Esophagus (tissue), 2 donors: ENCODE measurements around the gene OR51B4. TPM values are rescaled to one million over a fixed set of nuclear protein-coding genes. Genes with fewer than 3 reads are reported as not detected.

ENCODE experiments used
- H3K27ac ChIP-seq, 2 donors: one replicate each; pipeline ENCODE4 v1.5.1; 2013; ENCODE audit warnings: low read depth in 2 of 2, mild to moderate bottlenecking in 2 of 2, inconsistent platforms in 1 of 2, low read length in 1 of 2, moderate library complexity in 1 of 2
- H3K27me3 ChIP-seq, 2 donors: one replicate each; pipeline ENCODE4 v1.6.1; 2013; ENCODE audit warnings: low read length in 2 of 2, control low read depth in 1 of 2, mild to moderate bottlenecking in 1 of 2; ENCODE audit not compliant: insufficient read depth in 2 of 2, control insufficient read depth in 1 of 2
- H3K36me3 ChIP-seq, 2 donors: one replicate each; pipeline ENCODE4 v1.6.1; 2013; ENCODE audit warnings: low read length in 1 of 2; ENCODE audit not compliant: control insufficient read depth in 2 of 2, insufficient read depth in 2 of 2
- H3K4me1 ChIP-seq, 2 donors: one replicate each; pipeline ENCODE4 v1.6.1; 2013; ENCODE audit warnings: low read length in 1 of 2; ENCODE audit not compliant: control insufficient read depth in 2 of 2, insufficient read depth in 2 of 2
- H3K4me3 ChIP-seq, 2 donors: one replicate each; pipeline ENCODE4 v1.5.1; 2013; ENCODE audit warnings: low read length in 2 of 2, mild to moderate bottlenecking in 2 of 2, low read depth in 1 of 2, moderate library complexity in 1 of 2
- H3K9me3 ChIP-seq, 2 donors: one replicate each; pipeline ENCODE4 v1.6.1; 2013; ENCODE audit warnings: mild to moderate bottlenecking in 2 of 2, low read depth in 1 of 2, low read length in 1 of 2, moderate library complexity in 1 of 2; ENCODE audit not compliant: control insufficient read depth in 2 of 2, insufficient read depth in 1 of 2
- WGBS, 2 donors: extraction: QIAGEN DNeasy Blood & Tissue Kit; methylation state at CpG; one replicate each; pipeline ENCODE4 v1.1.7; 2013; 5-methylcytosine and 5-hydroxymethylcytosine counted together
- polyA plus RNA-seq, 2 donors: library from polyadenylated mRNA; stranded (reverse); fragments of 200-250 nt; gene quantifications; one replicate each; pipeline ENCODE4 v1.2.3, GENCODE V29; 2013
- donor health status: healthy with polysubstance abuse.
- donor health status: Bipolar disorder and iron deficiency.

Gene OR51B4
- polyA plus RNA-seq, 2 donors: not detected

- Histone ChIP-seq H3K27me3 (no peaks in the 10 kb centered on the region), H3K36me3 (no peaks in the 10 kb centered on the region), H3K9me3 (peaks cover 0 to 2% of the 10 kb centered on the region in 2 donors), H3K4me3 (no peak overlapping the region), H3K4me1 (no peaks in the 10 kb centered on the region), H3K27ac (no peak overlapping the region)
- WGBS, 2 donors: 61 to 75% methylated on average over 3 of the region's 3 CpGs
These were observed 14.8 kb downstream of the OR51B4 start for GRCh38 chr11:5286901-5287300.

GRCh38 chr11:5286351-5286750 lies 15.4 kb downstream of the OR51B4 start:
- no peaks in the 10 kb centered on the region for H3K27me3 ChIP-seq

GRCh38 chr11:5285703-5286340 lies 15.9 kb downstream of the OR51B4 start:
- peaks cover 0 to 2% of the 10 kb centered on the region in 2 donors for H3K9me3 ChIP-seq
- no peaks in the 10 kb centered on the region for H3K4me1 ChIP-seq
- WGBS, 2 donors: 62 to 68% methylated on average over 4 of the region's 4 CpGs
- H3K4me3 ChIP-seq: no peak overlapping the region
- no peaks in the 10 kb centered on the region for H3K36me3 ChIP-seq
- H3K27ac ChIP-seq: no peak overlapping the region
- no peaks in the 10 kb centered on the region for H3K27me3 ChIP-seq

More at GRCh38 chr11:5286351-5286750, 15.4 kb downstream of the OR51B4 start:
- Histone ChIP-seq H3K9me3 (peaks cover 0 to 2% of the 10 kb centered on the region in 2 donors), H3K27ac (no peak overlapping the region), H3K4me1 (no peaks in the 10 kb centered on the region), H3K4me3 (no peak overlapping the region), H3K36me3 (no peaks in the 10 kb centered on the region)
- 15 to 22% methylated on average over 1 of the region's 1 CpG for WGBS, 2 donors

- Histone ChIP-seq H3K9me3 (peaks cover 0 to 2% of the 10 kb centered on the region in 2 donors), H3K4me3 (no peak overlapping the region), H3K36me3 (no peaks in the 10 kb centered on the region), H3K4me1 (peaks cover 0 to 3% of the 10 kb centered on the region in 2 donors), H3K27me3 (no peaks in the 10 kb centered on the region), H3K27ac (no peak overlapping the region)
- WGBS, 2 donors: 92 to 95% methylated on average over 2 of the region's 2 CpGs
These were observed 17.1 kb downstream of the OR51B4 start for GRCh38 chr11:5284637-5285036.

GRCh38 chr11:5283882-5284281 lies 17.9 kb downstream of the OR51B4 start:
- Histone ChIP-seq H3K9me3 (peaks cover 0 to 2% of the 10 kb centered on the region in 2 donors), H3K4me1 (peaks cover 0 to 3% of the 10 kb centered on the region in 2 donors), H3K4me3 (no peak overlapping the region), H3K27ac (no peak overlapping the region), H3K36me3 (no peaks in the 10 kb centered on the region), H3K27me3 (no peaks in the 10 kb centered on the region)
- WGBS, 2 donors: 59 to 65% methylated on average over 1 of the region's 1 CpG

- no peak overlapping the region for H3K4me3 ChIP-seq
- peaks cover 0 to 3% of the 10 kb centered on the region in 2 donors for H3K4me1 ChIP-seq
- WGBS, 2 donors: 67 to 71% methylated on average over 3 of the region's 3 CpGs
- H3K36me3 ChIP-seq: no peaks in the 10 kb centered on the region
- H3K27ac ChIP-seq: no peak overlapping the region
- peaks cover 0 to 2% of the 10 kb centered on the region in 2 donors for H3K9me3 ChIP-seq
- H3K27me3 ChIP-seq: no peaks in the 10 kb centered on the region
These were observed 18.7 kb downstream of the OR51B4 start for GRCh38 chr11:5283086-5283485.

- H3K27me3 ChIP-seq: no peaks in the 10 kb centered on the region
- no peak overlapping the region for H3K27ac ChIP-seq
- H3K9me3 ChIP-seq: peaks cover 0 to 2% of the 10 kb centered on the region in 2 donors
- no peaks in the 10 kb centered on the region for H3K36me3 ChIP-seq
- H3K4me1 ChIP-seq: peaks cover 0 to 3% of the 10 kb centered on the region in 2 donors
- H3K4me3 ChIP-seq: no peak overlapping the region
- 66 to 83% methylated on average over 2 of the region's 2 CpGs for WGBS, 2 donors
These were observed 19.1 kb downstream of the OR51B4 start for GRCh38 chr11:5282628-5283027.

- Histone ChIP-seq H3K27ac (no peak overlapping the region), H3K4me3 (no peak overlapping the region), H3K27me3 (no peaks in the 10 kb centered on the region), H3K4me1 (peaks cover 0 to 3% of the 10 kb centered on the region in 2 donors), H3K9me3 (peaks cover 0 to 2% of the 10 kb centered on the region in 2 donors), H3K36me3 (no peaks in the 10 kb centered on the region)
These were observed 20.1 kb downstream of the OR51B4 start for GRCh38 chr11:5281596-5281995.

- H3K27me3 ChIP-seq: no peaks in the 10 kb centered on the region
- H3K4me3 ChIP-seq: no peak overlapping the region
- 37 to 39% methylated on average over 3 of the region's 3 CpGs for WGBS, 2 donors
- no peaks in the 10 kb centered on the region for H3K36me3 ChIP-seq
- no peak overlapping the region for H3K27ac ChIP-seq
- H3K9me3 ChIP-seq: peaks cover 0 to 2% of the 10 kb centered on the region in 2 donors
- H3K4me1 ChIP-seq: peaks cover 0 to 3% of the 10 kb centered on the region in 2 donors
These were observed 21.1 kb downstream of the OR51B4 start for GRCh38 chr11:5280582-5281102.
